ENCODE results near the gene CEP78.
A peak's percentile ranks its signal among the peaks of the same experiment; 100 is the strongest.

The CEP78 gene

DNA sequence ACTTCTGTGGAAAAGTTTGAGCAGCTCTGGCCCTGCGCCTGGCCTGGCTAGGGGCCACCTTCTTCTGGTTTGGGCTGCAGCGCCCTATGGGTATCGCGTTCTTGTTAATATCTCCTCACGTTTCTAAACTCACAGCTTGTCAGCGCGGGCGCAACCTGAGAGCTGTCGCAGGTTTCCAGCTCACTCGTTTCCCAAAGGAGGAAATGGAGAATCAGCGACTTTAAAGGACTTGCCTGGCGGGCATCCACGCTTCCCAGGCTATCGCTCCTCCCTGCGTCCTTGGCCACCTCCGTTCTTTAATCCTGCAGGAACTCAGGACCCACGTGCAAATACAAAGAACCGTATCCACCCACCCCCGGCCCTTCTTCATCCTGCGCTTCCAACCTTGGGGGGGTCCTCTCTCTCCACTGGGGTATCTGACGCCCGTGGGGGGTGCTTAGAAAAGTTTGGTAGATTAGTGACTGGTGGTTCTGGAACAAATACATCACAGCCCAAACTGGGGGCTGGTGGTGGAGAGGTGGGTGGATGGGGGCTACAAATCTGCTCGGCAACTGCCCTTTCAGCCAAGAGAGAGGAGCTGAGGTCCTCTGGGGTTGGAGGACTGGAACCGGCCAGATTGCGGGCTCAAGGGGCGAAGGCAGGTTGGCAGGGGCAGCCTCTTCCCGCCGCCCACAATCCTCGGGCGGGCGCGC, 60.5 kb downstream of the CEP78 start:
- Histone ChIP-seq H3K9me3 (ENCODE audit: severe bottlenecking) (no peaks in the 10 kb centered on the region), H3K4me1 (ENCODE audit: insufficient read depth, poor library complexity, severe bottlenecking) (peaks cover 8% of the 10 kb centered on the region), H3K36me3 (ENCODE audit: low read depth) (peaks cover 35% of the 10 kb centered on the region), H3K4me3 (ENCODE audit: severe bottlenecking) (peak overlapping the region; percentile 84), H3K27ac (ENCODE audit: poor library complexity, severe bottlenecking) (peak overlapping the region; percentile 59), H3K27me3 (ENCODE audit: insufficient read depth, poor library complexity, severe bottlenecking) (no peaks in the 10 kb centered on the region)
- TF ChIP-seq, protein P1, sequence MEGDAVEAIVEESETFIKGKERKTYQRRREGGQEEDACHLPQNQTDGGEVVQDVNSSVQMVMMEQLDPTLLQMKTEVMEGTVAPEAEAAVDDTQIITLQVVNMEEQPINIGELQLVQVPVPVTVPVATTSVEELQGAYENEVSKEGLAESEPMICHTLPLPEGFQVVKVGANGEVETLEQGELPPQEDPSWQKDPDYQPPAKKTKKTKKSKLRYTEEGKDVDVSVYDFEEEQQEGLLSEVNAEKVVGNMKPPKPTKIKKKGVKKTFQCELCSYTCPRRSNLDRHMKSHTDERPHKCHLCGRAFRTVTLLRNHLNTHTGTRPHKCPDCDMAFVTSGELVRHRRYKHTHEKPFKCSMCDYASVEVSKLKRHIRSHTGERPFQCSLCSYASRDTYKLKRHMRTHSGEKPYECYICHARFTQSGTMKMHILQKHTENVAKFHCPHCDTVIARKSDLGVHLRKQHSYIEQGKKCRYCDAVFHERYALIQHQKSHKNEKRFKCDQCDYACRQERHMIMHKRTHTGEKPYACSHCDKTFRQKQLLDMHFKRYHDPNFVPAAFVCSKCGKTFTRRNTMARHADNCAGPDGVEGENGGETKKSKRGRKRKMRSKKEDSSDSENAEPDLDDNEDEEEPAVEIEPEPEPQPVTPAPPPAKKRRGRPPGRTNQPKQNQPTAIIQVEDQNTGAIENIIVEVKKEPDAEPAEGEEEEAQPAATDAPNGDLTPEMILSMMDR (IDR thresholded peaks at IDR 0.05; ENCODE audit: poor library complexity, severe bottlenecking): no peak
- ATAC-seq (ENCODE audit: low read depth): peak; percentile 3; the same call in 2 of the 3 replicates
- no peak for DNase-seq (ENCODE audit: low spot score)

DNA sequence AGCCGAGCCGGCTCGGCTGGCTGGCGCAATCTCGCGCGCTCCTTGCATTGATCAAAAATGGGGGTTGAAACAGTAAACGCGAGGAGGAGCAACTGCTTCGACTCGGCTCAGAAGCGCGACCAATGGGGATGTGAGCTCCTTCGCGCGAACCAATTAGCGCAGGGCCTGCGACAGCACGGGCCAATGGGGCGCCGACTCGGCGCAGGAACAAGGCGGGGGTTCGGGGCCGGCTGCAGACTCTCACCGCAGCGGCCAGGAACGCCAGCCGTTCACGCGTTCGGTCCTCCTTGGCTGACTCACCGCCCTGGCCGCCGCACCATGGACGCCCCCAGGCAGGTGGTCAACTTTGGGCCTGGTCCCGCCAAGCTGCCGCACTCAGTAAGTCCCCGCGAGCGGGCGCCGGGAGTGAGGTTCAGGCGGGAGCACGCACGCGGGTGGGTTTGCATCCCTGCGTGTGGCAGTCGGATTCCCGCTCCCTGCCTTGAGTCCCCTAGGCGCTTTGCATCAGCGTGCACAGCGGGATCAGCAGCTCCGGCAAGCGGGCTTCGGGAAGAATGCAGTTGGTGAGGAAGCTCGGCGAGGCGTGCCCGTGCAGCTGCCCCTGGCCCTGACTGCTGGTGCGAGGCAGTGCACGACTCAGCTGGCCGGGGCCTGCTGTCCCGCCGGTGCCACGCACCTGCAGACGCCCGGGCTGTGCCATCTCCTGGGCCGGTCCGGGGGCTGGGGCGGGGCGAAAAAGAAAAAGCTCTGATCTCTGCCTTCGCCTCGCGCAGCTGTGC, 61.2 kb downstream of the CEP78 start, which contains the start of gene PSAT1:
PSAT1 (plus strand) TSS at position 233 of the 779 bp plus-strand sequence; CDS start at position 319, 86 bp downstream.
- peaks cover 8% of the 10 kb centered on the region for H3K4me1 ChIP-seq (ENCODE audit: insufficient read depth, poor library complexity, severe bottlenecking)
- ATAC-seq (ENCODE audit: low read depth): peak; percentile 97
- H3K9me3 ChIP-seq (ENCODE audit: severe bottlenecking): no peaks in the 10 kb centered on the region
- H3K27me3 ChIP-seq (ENCODE audit: insufficient read depth, poor library complexity, severe bottlenecking): no peaks in the 10 kb centered on the region
- peak; percentile 95 for DNase-seq (ENCODE audit: low spot score)
- TF ChIP-seq, protein P1 (IDR thresholded peaks at IDR 0.05; ENCODE audit: poor library complexity, severe bottlenecking): peak; percentile 10
- H3K4me3 ChIP-seq (ENCODE audit: severe bottlenecking): peak within 1 kb of the TSS; percentile 84
- peaks cover 42% of the 10 kb centered on the region for H3K36me3 ChIP-seq (ENCODE audit: low read depth)
- H3K27ac ChIP-seq (ENCODE audit: poor library complexity, severe bottlenecking): peak within 1 kb of the TSS; percentile 59

DNA sequence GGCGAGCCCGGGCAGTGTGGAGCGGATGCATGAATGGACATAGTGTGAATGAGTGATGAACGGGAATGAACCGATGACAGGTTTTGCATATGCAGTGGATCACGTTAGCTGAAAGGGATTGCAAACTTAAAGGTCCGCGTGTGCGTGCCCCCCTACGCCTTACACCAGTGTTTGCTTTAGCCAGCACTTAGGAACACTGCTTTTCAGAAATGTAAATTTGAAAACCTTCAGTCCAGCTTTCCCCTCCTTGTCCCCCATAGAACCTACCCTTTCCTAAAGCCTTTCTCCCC, 61.7 kb downstream of the CEP78 start:
- ATAC-seq (ENCODE audit: low read depth) (peak; percentile 40; the same call in 2 of the 3 replicates), DNase-seq (ENCODE audit: low spot score) (no peak)
- Histone ChIP-seq H3K27me3 (ENCODE audit: insufficient read depth, poor library complexity, severe bottlenecking) (no peaks in the 10 kb centered on the region), H3K4me1 (ENCODE audit: insufficient read depth, poor library complexity, severe bottlenecking) (peaks cover 8% of the 10 kb centered on the region), H3K9me3 (ENCODE audit: severe bottlenecking) (no peaks in the 10 kb centered on the region), H3K36me3 (ENCODE audit: low read depth) (peaks cover 48% of the 10 kb centered on the region), H3K4me3 (ENCODE audit: severe bottlenecking) (peak overlapping the region; percentile 84), H3K27ac (ENCODE audit: poor library complexity, severe bottlenecking) (peak overlapping the region; percentile 59)
- TF ChIP-seq, protein P1 (IDR thresholded peaks at IDR 0.05; ENCODE audit: poor library complexity, severe bottlenecking): no peak

DNA sequence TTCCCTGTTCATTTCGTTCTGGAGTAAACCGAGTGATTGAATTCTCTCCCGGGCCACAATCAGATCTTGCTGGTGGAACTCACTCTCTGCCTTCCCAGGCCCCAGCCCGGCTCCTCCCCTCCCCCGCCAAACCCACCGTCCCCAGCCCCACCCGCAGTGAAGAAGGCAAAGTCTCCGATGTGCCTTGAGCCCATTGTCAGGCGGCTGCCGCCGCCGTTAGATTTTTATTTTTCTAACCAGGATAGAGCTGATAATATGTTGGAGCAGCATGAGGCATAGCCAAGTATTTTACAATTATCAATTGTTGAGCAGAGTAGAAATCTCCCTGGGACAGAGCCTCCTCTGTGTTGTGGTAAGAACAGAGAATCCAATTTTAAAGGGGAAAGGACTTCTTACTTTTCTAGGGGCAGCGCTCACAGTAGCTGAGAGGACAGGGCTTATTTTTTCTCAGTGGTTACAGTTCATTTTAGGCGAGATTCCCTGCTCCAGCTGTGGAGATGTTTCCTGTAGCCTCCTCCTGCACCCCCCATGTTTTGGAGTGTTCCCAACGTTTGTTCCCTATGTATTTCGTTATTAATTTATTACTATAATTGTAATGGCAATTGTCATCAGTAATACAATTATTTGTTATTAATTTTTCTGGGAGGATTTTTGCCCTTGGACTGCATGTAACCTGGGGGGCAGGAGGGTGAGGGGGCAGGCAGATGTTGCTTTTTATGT, 62.3 kb downstream of the CEP78 start:
- peak overlapping the region; percentile 59 for H3K27ac ChIP-seq (ENCODE audit: poor library complexity, severe bottlenecking)
- TF ChIP-seq, protein P1 (IDR thresholded peaks at IDR 0.05; ENCODE audit: poor library complexity, severe bottlenecking): no peak

More for the DNA sequence above, 62.3 kb downstream of the CEP78 start:
- Histone ChIP-seq H3K9me3 (ENCODE audit: severe bottlenecking) (no peaks in the 10 kb centered on the region), H3K4me3 (ENCODE audit: severe bottlenecking) (peak overlapping the region; percentile 84), H3K4me1 (ENCODE audit: insufficient read depth, poor library complexity, severe bottlenecking) (peaks cover 8% of the 10 kb centered on the region), H3K27me3 (ENCODE audit: insufficient read depth, poor library complexity, severe bottlenecking) (no peaks in the 10 kb centered on the region), H3K36me3 (ENCODE audit: low read depth) (peaks cover 54% of the 10 kb centered on the region)
- ATAC-seq (ENCODE audit: low read depth) (no peak), DNase-seq (ENCODE audit: low spot score) (no peak)

Data from RWPE2 (cell line).